Bronchus fibroblast of lung (primary cell): ENCODE data around the gene ENHO. TPM values are rescaled to one million over a fixed set of nuclear protein-coding genes. Genes with fewer than 3 reads are reported as not detected.

Source experiments
- total RNA-seq: library from RNA; depleted of rRNA; stranded (reverse); fragments of >200 nt; gene quantifications from 2 replicates; pipeline ENCODE4 v1.2.3, GENCODE V29; 2015

The ENHO gene
- not detected in 2 replicates for total RNA-seq

GRCh38 chr9:34522971-34523797 is at the start of gene ENHO:
Gene ENHO (minus strand): TSS chr9:34522990. CDS start chr9:34521695, 1,295 bp downstream.

Other genes starting within 250 kb of the ENHO start
- gene KIF24, start 193.7 kb downstream of the ENHO start, total RNA-seq = 3.7 and 4.0 TPM in 2 replicates
- 62.0 and 66.4 TPM in 2 replicates for gene NUDT2, start 193.4 kb downstream of the ENHO start, total RNA-seq
- gene MYORG, start 146.1 kb downstream of the ENHO start, total RNA-seq = 1.2 and 1.3 TPM in 2 replicates
- 10.4 and 11.6 TPM in 2 replicates for gene FAM219A, start 64.4 kb downstream of the ENHO start, total RNA-seq
- gene DNAI1, start 64.2 kb downstream of the ENHO start, total RNA-seq = not detected in 2 replicates
- gene CNTFR, start 66.7 kb upstream of the ENHO start, total RNA-seq = not detected in 2 replicates
- 33.7 and 35.5 TPM in 2 replicates for gene RPP25L, start 89.1 kb upstream of the ENHO start, total RNA-seq
- gene DCTN3, start 97.5 kb upstream of the ENHO start, total RNA-seq = 125 and 175 TPM in 2 replicates
- gene ARID3C, start 106.1 kb upstream of the ENHO start, total RNA-seq = not detected in 2 replicates
- 223 and 227 TPM in 2 replicates for gene SIGMAR1, start 114.8 kb upstream of the ENHO start, total RNA-seq
- gene GALT, start 123.7 kb upstream of the ENHO start, total RNA-seq = 15.5 and 18.5 TPM in 2 replicates
- gene IL11RA, start 129.2 kb upstream of the ENHO start, total RNA-seq = 13.8 and 16.5 TPM in 2 replicates
- gene CCL27, start 139.7 kb upstream of the ENHO start, total RNA-seq = not detected in 2 replicates
- gene CCL19, start 168.3 kb upstream of the ENHO start, total RNA-seq = not detected in 2 replicates
- gene CCL21, start 187.1 kb upstream of the ENHO start, total RNA-seq = not detected in 2 replicates